Type B pancreatic cell (in vitro differentiated cells): Measurements from ENCODE around the gene IGF2BP2. TPM values are rescaled to one million over a fixed set of nuclear protein-coding genes. Genes with fewer than 3 reads are reported as not detected.
"Not testable (repeated sequence)": the region's sequence is repeated elsewhere in the genome, so short reads cannot be mapped to it uniquely, and the experiment has no call there.

Source experiments
- DNase-seq: peaks from one replicate; pipeline ENCODE4 v3.0.0; 2021; ENCODE audit warnings: mixed read lengths; ENCODE audit not compliant: unreplicated experiment; ENCODE audit errors: extremely low spot score
- H3K27ac Mint-ChIP-seq: 2 replicates; pipeline ENCODE4 v1.8.0; 2021; ENCODE audit warnings: mild to moderate bottlenecking, mixed read lengths
- H3K27me3 Mint-ChIP-seq: 2 replicates; pipeline ENCODE4 v1.8.0; 2021; ENCODE audit warnings: mixed read lengths
- H3K36me3 Mint-ChIP-seq: 2 replicates; pipeline ENCODE4 v1.8.0; 2021; ENCODE audit warnings: mixed read lengths
- H3K4me1 Mint-ChIP-seq: one replicate; pipeline ENCODE4 v1.8.0; 2021; ENCODE audit warnings: mixed read lengths; ENCODE audit not compliant: unreplicated experiment
- H3K4me3 Mint-ChIP-seq: 2 replicates; pipeline ENCODE4 v1.8.0; 2021; ENCODE audit warnings: mild to moderate bottlenecking, mixed read lengths
- H3K9me3 Mint-ChIP-seq: 2 replicates; pipeline ENCODE4 v1.8.0; 2021; ENCODE audit warnings: mixed read lengths
- total RNA-seq: library from RNA; stranded (reverse); gene quantifications from 2 replicates; pipeline ENCODE4 v1.2.1, GENCODE V29; 2021; ENCODE audit warnings: low replicate concordance
- TF ChIP-seq, protein P1 (sequence below): fragments of 200-600 bp; sonication (generic); conservative IDR thresholded peaks from 2 replicates; pipeline ENCODE4 v1.5.0; 2021; ENCODE audit warnings: antibody characterized with exemption, mild to moderate bottlenecking

IGF2BP2 gene
- total RNA-seq, 1 donor from 2014 or later = 140 TPM

GRCh38 chr3:185778821-185779220 lies 46.0 kb downstream of the IGF2BP2 start:
- peaks cover 10% of the 10 kb centered on the region for H3K36me3 Mint-ChIP-seq
- no peak for DNase-seq
- H3K27ac Mint-ChIP-seq = no peak overlapping the region
- peaks cover 41% of the 10 kb centered on the region for H3K4me1 Mint-ChIP-seq
- no peak overlapping the region for H3K4me3 Mint-ChIP-seq
- no peaks in the 10 kb centered on the region for H3K9me3 Mint-ChIP-seq
- TF ChIP-seq, protein P1, sequence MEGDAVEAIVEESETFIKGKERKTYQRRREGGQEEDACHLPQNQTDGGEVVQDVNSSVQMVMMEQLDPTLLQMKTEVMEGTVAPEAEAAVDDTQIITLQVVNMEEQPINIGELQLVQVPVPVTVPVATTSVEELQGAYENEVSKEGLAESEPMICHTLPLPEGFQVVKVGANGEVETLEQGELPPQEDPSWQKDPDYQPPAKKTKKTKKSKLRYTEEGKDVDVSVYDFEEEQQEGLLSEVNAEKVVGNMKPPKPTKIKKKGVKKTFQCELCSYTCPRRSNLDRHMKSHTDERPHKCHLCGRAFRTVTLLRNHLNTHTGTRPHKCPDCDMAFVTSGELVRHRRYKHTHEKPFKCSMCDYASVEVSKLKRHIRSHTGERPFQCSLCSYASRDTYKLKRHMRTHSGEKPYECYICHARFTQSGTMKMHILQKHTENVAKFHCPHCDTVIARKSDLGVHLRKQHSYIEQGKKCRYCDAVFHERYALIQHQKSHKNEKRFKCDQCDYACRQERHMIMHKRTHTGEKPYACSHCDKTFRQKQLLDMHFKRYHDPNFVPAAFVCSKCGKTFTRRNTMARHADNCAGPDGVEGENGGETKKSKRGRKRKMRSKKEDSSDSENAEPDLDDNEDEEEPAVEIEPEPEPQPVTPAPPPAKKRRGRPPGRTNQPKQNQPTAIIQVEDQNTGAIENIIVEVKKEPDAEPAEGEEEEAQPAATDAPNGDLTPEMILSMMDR = no peak
- no peaks in the 10 kb centered on the region for H3K27me3 Mint-ChIP-seq

DNA sequence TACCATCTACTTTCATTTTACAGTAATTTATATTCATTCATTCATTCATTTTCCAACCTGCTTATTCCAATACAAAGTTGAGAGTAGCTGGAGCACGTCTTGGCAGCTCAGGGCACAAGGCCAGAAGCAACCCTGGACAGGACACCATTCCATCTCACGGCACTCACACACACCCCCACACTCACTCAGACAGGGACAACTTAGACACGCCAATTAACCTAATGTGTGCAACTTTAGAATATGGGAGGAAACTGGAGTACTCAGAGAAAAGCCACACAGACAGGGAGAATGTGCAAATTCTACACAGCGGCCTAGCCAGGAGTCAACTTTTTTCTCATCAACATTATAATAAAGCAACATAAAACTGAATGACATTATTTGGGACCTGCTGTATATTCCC lies 46.7 kb downstream of the IGF2BP2 start:
- no peak for DNase-seq
- no peaks in the 10 kb centered on the region for H3K27me3 Mint-ChIP-seq
- H3K27ac Mint-ChIP-seq = peak overlapping the region; percentile 14
- no peak overlapping the region for H3K4me3 Mint-ChIP-seq
- H3K36me3 Mint-ChIP-seq = peaks cover 8% of the 10 kb centered on the region
- H3K4me1 Mint-ChIP-seq = peaks cover 48% of the 10 kb centered on the region
- H3K9me3 Mint-ChIP-seq = no peaks in the 10 kb centered on the region
- TF ChIP-seq, protein P1 = no peak

- Mint-ChIP-seq H3K4me3 (peak overlapping the region; percentile 73), H3K36me3 (no peaks in the 10 kb centered on the region), H3K27me3 (no peaks in the 10 kb centered on the region), H3K9me3 (no peaks in the 10 kb centered on the region), H3K4me1 (peaks cover 47% of the 10 kb centered on the region), H3K27ac (peak overlapping the region; percentile 87)
- no peak for DNase-seq
- TF ChIP-seq, protein P1 = no peak
Measured at GRCh38 chr3:185770109-185770508, 54.7 kb downstream of the IGF2BP2 start.

GRCh38 chr3:185768578-185768982 lies 56.3 kb downstream of the IGF2BP2 start:
- H3K4me3 Mint-ChIP-seq, H3K27me3 Mint-ChIP-seq, H3K36me3 Mint-ChIP-seq, DNase-seq, H3K9me3 Mint-ChIP-seq: not testable (repeated sequence)
- H3K27ac Mint-ChIP-seq = peak overlapping the region; percentile 48
- H3K4me1 Mint-ChIP-seq = peaks cover 54% of the 10 kb centered on the region
- TF ChIP-seq, protein P1 = peak; percentile 88

DNA sequence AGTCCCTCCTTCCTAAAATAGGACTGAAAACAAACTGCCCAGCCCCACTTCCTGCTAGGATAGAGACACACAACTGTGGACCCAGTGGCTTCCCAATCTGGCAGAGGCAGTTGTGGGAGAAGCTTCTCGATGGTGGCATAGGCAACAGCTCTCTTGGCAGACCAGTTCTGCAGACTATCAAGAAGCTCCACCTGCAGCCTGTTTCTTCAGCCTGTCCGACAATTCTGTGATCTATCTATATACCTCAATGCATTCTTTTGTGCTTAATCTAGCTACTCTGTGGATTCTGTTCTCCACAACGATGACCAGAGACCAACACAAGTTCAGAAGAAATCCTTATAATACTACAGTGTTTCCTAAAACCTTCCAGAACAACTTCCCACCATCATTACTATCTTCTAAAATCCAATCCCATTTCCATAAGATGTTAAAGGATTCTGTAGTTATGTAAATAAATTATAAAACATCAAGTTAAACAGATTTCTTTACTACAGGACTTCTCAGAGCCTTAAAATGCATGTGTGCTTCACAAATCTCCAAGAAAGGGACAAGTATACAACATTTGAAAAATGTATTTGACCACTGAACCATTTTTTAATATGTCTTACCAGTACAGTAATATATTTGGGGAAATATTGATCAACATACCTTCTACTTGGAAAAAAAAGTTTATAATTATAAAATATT lies 57.7 kb downstream of the IGF2BP2 start:
- TF ChIP-seq, protein P1 = no peak
- Mint-ChIP-seq H3K36me3 (no peaks in the 10 kb centered on the region), H3K27ac (peak overlapping the region; percentile 61), H3K9me3 (no peaks in the 10 kb centered on the region), H3K4me3 (no peak overlapping the region), H3K27me3 (no peaks in the 10 kb centered on the region), H3K4me1 (peaks cover 50% of the 10 kb centered on the region)
- no peak for DNase-seq
